Stimulated activated CD4-positive, alpha-beta T cell treated with anti-CD3 and anti-CD28 coated beads, Interleukin-1b, Interleukin-23, amount 100 ng/mL, for 4 hours (primary cell): ENCODE data around the gene FBXW11.

ENCODE experiments used
- DNase-seq, 2 donors: peaks; one replicate each; pipeline ENCODE4 v3.0.0-alpha.2; 2020; ENCODE audit warnings: low read depth in 2 of 2

The FBXW11 gene

DNA sequence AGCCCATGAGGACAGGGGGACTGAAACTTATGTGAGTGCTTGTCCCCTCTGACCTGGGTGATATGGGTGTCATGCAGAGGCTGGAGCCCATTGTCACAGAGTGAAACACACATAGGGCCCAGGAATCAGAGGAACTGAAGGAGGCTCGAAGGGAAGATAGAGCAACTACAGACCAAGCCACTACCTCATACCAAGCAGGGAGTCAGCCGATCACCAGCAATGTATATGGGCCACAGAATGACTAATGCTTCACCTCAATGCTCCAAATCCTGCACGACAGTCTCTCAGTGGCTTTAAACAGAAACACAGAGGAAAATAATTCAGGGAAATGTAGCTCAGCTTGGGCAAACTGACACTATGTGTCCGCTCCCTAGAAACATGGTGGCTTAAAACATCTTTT is 8.9 kb upstream of the FBXW11 start:
- no peak for DNase-seq

DNA sequence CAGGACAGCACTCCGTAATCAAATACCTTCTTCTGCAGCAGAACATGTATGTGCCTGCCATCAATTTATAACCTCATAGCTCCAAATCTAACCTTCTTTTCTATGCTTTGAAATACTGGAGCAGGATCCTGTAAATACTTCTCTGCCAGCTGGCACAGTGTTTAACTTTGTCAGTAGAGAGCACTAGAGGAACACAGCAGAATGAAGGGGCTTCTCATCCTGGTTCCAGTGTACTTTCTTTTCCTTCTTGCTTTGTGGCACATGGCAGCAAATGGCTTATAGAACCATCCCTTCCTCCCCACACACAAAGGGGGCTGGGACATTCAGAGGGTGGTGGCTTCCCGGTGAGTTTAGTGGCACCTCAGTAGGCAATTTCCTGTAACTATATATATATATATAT is 3.8 kb upstream of the FBXW11 start:
- no peak for DNase-seq

GRCh38 chr5:172009536-172010270 is 3.3 kb upstream of the FBXW11 start:
- DNase-seq = no peak

GRCh38 chr5:172008689-172009141 is 2.3 kb upstream of the FBXW11 start:
- no peak for DNase-seq

DNA sequence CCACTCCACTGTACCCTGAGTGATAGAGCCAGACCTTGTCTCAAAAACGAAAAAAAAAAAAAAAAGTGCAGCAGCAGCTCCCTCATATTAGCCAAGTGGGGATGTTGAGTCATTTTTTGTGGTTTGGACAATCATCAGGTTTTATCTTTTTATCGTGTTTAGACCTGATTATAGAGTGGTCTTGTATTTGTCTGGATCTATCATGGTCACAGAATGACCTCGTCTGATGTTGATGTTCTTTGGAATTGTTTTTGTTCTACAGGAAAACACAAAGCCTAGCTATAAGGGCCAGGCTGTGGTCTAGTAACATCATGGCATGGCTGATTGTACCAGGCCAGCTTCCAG is 1.6 kb upstream of the FBXW11 start:
- no peak for DNase-seq

DNA sequence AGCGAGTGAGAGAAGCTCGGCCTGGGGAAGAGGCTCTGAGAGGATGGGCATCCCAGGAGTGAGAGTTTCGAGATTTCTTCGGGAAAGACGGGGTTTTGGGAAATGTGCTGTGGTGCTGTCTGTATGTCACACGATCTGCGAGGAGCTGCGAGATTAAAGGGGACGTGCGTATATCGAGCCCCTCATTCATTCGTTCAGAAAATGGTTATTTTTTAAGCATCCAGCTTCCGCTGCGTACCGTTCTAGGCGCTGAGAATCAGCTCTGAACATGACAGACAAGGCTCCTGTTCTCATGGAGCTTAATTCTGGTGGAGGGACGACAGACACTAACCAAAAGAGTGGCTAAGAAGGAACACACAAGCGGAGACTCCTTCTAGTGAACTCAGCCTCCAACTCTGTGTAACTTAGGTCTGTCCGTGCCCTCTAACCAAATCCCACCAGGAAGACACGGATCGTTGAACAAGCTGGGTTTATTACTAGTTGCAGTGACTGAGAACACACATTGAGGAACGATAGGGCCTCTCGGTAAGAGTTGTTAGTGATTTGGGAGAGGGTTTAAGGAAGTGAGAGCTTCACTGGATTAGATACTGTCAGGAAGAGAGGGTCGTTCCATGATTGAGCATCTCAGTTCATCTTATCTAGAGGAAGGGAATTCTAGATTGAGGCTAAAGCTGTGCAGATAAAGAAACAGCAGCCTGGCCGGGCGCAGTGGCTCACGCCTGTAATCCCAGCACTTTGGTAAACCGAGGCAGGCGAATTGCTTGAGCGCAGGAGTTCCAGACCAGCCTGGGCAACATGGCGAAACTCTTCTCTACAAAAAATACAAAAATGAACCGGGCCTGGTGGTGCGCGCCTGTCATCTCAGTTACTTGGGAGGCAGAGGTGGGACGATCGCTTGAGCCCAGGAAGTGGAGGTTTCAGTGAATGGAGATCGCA is 1.0 kb upstream of the FBXW11 start:
- no peak for DNase-seq

DNA sequence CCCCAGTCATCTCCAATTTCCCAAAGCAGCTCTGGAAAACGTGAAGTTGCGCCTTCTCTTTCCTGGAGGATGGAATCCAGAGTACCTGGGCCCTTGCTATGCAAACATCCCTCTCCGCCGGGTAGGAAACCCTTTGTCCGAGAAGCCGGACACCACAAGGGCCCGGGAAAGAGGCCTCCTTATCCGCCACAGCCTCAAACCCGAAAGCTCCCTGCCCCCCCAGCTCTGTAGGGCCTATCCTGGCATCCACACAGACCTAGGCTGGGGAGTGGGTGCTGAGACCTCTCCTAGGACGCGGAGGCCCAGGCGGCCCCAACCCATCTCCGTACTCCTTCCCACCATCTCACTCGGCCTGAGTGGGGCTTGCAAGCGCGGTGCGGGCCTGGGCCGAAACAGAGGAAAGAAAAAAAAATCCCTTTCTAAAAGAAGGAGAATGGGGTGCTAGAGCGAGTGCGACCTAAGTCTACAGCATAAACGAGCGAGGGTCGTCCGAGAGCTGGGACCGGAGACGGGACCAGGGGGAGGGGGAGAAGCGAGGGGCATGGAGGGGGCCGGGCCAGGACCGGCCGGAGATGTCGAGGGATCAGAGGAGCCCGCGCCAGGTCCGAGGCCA is 624 bp downstream of the FBXW11 start:
- DNase-seq = peak in 1 of 2 donors; percentile 22

GRCh38 chr5:172004824-172005237 is 1.6 kb downstream of the FBXW11 start:
- no peak for DNase-seq

GRCh38 chr5:172003746-172004145 is 2.7 kb downstream of the FBXW11 start:
- no peak for DNase-seq

GRCh38 chr5:172002840-172003512 is 3.5 kb downstream of the FBXW11 start:
- no peak for DNase-seq

GRCh38 chr5:172002310-172002709 is 4.1 kb downstream of the FBXW11 start:
- no peak for DNase-seq

GRCh38 chr5:171999877-172000276 is 6.6 kb downstream of the FBXW11 start:
- no peak for DNase-seq

DNA sequence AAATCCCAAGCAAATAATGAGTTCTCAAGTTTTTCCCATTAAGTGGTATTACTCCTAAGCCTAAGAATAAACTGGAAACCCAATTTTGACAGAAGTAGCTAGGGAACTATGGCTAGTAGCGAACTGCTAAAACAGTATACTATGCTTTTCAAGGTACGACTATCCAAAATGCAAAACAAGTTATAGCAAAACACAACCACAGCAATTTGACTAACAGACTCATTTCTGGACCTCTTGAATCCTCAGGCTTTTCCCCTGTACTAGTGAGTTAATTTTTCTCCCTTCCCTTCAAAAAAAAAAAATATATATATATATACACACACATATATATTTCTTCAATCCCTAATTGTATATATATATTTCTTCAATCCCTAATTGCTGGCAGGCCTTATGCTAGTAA is 7.3 kb downstream of the FBXW11 start:
- no peak for DNase-seq

GRCh38 chr5:171997011-171997410 is 9.4 kb downstream of the FBXW11 start:
- DNase-seq = no peak

GRCh38 chr5:171992813-171993212 is 13.6 kb downstream of the FBXW11 start:
- no peak for DNase-seq

DNA sequence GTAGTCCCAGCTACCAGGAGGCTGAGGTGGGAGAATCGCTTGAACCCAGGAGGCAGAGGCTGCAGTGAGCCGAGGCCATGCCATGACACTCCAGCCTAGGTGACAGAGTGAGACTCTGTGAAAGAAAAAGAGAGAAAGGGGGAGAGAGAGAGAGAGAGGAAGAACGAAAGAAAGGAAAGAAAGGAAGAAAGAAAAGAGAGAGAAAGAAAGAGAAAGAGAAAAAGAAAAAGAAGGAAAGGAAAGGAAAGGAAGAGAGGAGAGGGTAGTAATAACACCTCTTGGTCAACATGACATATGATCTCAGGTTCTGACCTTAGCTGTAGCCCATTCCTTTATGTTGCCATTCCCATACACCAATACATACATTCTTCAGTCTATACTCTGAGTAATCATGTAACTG is 14.1 kb downstream of the FBXW11 start:
- no peak for DNase-seq

DNA sequence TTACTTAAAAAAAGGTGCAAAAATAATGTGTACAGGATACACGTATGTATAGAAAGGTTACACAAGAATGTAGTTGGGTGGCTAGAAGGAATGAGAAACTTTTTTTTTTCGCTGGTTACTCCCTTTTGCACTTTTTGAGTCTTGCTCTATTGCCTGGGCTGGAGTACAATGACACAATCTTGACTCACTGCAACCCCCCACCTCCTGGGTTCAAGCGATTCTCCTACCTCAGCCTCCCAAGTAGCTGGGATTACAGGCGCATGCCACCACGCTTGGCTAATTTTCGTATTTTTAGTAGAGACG is 15.8 kb downstream of the FBXW11 start:
- DNase-seq = no peak

GRCh38 chr5:171989946-171990712 is 16.3 kb downstream of the FBXW11 start:
- no peak for DNase-seq

DNA sequence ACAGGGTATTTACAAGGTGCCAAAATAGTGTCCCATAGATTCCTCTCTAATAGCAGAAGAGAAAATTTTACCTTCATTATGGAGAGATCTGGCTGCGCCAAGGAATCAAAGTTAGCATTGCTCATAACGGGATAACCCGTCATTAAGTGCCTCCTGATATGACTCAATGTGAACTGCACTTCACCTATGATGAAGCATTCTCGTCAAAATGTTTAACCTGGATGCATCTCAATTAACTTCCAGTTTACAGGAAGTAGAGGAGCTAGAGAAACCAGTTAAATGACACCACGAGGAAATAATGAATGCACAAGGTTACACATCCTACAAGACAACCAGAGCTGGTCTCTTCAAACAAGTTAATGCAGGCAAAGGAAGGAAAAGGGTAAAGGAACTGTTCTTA is 17.2 kb downstream of the FBXW11 start:
- no peak for DNase-seq

- no peak for DNase-seq
Measured at GRCh38 chr5:171986772-171987171, 19.7 kb downstream of the FBXW11 start.

GRCh38 chr5:171984748-171985419 is 21.6 kb downstream of the FBXW11 start:
- DNase-seq = no peak
